Measurements from ENCODE around the gene TCEA2. TPM values are rescaled to one million over a fixed set of nuclear protein-coding genes. Genes with fewer than 3 reads are reported as not detected.
"Not testable (repeated sequence)": the region's sequence is repeated elsewhere in the genome, so short reads cannot be mapped to it uniquely, and the experiment has no call there.

TCEA2 gene
- total and polyA plus RNA-seq, 7 donors = 2.1 to 50.5 (median 41.7) TPM

DNA sequence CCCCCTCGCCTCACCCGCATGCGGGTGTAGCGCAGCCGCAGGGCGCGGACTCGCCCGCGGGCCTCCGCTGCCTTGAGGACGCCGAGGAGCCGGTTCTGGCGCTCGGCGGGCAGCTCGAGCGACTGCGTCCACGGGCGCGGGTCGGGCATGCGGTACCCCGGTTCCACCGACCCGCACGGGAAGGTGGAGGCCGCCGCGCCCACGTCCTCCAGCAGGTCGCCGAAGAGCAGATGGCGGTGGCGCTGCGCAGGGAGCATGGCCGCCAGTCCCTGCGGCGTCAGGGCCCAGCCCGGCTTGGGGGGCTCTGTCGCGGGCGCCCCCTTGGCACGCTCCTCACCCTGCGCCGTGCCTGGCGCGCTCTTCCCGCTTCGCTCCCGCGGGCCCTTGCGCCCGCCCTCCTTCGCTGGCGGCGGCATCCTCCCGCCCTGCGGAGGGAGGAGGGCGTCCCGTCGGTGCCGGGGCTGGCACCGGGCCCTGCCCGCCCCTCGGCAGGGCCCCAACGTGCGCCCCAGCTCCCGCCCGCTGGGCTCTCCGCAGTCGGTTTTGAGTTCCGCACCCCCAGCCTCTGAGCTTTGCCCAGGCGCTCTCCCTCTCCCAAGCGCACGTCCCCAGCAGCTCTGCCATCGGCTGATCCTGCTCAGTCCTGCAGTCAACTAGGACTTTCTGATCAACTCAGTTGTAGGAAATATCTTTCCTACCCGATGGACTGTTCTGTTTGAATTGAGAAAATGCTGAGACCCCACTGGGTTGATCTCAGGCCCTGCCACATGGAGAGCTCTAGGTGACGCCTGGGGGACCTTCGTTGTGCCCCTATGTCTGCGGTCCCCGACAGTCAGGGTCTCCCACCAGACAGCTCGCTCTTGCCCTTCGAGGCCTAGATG is 21.0 kb downstream of the TCEA2 start, which contains the start of gene LKAAEAR1:
Gene LKAAEAR1 (minus strand): TSS at position 595 of the 881 bp plus-strand sequence. CDS start 179 bp downstream, at position 416.
- Histone ChIP-seq H3K27me3 (peaks cover 14 to 38% (median 21%) of the 10 kb centered on the region in 3 donors), H3K27ac (no peak within 1 kb of the TSS), H3K36me3 (no peaks in the 10 kb centered on the region), H3K4me3 (peak within 1 kb of the TSS; percentile 16 to 62 (median 46)), H3K4me1 (peaks cover 0 to 26% (median 22%) of the 10 kb centered on the region in 4 donors), H3K9me3 (no peaks in the 10 kb centered on the region)
- no peak for DNase-seq
- 2% methylated on average over 86 of the region's 86 CpGs for WGBS, 2 donors
- no peak for TF ChIP-seq CTCF (IDR thresholded peaks at IDR 0.05)
- no peak for TF ChIP-seq POLR2AphosphoS5 (IDR thresholded peaks at IDR 0.05)
- no peak for TF ChIP-seq EP300 (IDR thresholded peaks at IDR 0.05)
- TF ChIP-seq POLR2A (IDR thresholded peaks at IDR 0.05) = no peak
- intact Hi-C loops (cut with DNase I) = loop anchor here (1.0 to 5.0 kb wide), 2 partner anchors 36 to 982 kb away; no protein-coding TSS in a partner anchor

DNA sequence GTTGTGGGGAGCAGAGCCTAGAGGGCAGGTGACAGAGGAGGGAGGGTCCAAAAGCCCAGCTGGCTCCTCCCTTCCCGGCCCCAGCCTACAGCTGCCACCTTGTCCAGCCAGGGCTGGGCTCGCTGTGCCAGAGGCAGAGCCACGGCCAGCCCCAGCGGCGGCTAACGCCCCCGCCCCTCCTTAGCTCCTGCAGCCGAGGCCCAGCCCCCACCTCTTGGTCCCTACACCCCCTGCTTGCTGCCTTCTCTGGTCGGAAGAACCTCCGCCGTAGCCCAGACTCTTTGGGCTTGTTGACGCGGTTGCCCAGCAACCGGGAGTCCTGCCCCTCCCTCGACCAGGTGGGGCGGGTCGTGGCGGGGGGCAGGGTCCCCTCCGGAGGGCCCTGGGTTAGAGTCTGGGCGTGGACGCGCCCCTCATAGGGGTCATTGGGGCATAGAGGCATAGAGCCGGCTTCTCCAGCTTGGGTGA is 21.7 kb downstream of the TCEA2 start:
- no peak overlapping the region for H3K4me3 ChIP-seq
- 4 to 17% methylated on average over 23 of the region's 23 CpGs for WGBS, 2 donors
- H3K27ac ChIP-seq = no peak overlapping the region
- no peaks in the 10 kb centered on the region for H3K9me3 ChIP-seq
- no peaks in the 10 kb centered on the region for H3K36me3 ChIP-seq
- intact Hi-C loops (cut with DNase I) = loop anchor here (5.0 kb wide), 1 partner anchor 982 kb away; no protein-coding TSS in a partner anchor
- DNase-seq = no peak
- peaks cover 14 to 38% (median 21%) of the 10 kb centered on the region in 3 donors for H3K27me3 ChIP-seq
- TF ChIP-seq POLR2AphosphoS5 (IDR thresholded peaks at IDR 0.05) = no peak
- no peak for TF ChIP-seq EP300 (IDR thresholded peaks at IDR 0.05)
- no peak for TF ChIP-seq CTCF (IDR thresholded peaks at IDR 0.05)
- TF ChIP-seq POLR2A (IDR thresholded peaks at IDR 0.05) = no peak
- H3K4me1 ChIP-seq = peaks cover 0 to 21% (median 17%) of the 10 kb centered on the region in 4 donors

DNA sequence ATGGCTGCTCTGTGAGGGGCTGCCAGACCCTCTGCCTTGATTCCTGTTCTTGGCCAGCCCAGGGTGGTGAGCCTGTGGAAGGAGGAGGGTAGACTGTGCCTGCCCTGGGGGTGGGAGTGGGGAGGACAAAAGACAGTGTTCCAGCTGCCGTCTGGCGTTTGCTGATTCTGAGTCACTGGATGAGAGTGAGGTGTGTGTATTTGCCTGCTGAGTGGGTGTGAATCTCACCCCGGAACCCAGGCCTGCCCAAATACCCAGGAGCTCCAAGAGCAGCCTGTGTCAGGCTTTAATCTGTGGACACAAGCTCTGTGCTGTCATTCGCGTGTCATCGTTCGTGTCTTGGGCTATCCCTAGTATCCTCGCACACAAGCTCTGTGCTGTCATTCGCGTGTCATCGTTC is 23.8 kb downstream of the TCEA2 start:
- no peaks in the 10 kb centered on the region for H3K9me3 ChIP-seq
- peaks cover 0 to 21% (median 17%) of the 10 kb centered on the region in 4 donors for H3K4me1 ChIP-seq
- 91 to 95% methylated on average over 10 of the region's 11 CpGs for WGBS, 2 donors
- no peak overlapping the region for H3K4me3 ChIP-seq
- TF ChIP-seq EP300 (IDR thresholded peaks at IDR 0.05) = no peak
- peaks cover 14 to 38% (median 21%) of the 10 kb centered on the region in 3 donors for H3K27me3 ChIP-seq
- no peak for DNase-seq
- intact Hi-C loops (cut with DNase I) = no loop called here
- no peak overlapping the region for H3K27ac ChIP-seq
- H3K36me3 ChIP-seq = no peaks in the 10 kb centered on the region

DNA sequence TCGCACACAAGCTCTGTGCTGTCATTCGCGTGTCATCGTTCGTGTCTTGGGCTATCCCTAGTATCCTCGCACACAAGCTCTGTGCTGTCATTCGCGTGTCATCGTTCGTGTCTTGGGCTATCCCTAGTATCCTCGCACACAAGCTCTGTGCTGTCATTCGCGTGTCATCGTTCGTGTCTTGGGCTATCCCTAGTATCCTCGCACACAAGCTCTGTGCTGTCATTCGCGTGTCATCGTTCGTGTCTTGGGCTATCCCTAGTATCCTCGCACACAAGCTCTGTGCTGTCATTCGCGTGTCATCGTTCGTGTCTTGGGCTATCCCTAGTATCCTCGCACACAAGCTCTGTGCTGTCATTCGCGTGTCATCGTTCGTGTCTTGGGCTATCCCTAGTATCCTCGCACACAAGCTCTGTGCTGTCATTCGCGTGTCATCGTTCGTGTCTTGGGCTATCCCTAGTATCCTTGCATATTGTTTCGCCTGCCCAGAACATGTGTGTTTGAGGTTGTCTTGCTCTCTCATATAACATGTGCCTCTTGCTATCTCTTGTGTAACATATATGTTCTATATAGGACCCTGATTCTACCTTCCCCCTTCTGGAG is 24.3 kb downstream of the TCEA2 start:
- H3K27ac ChIP-seq; DNase-seq; H3K36me3 ChIP-seq; H3K4me3 ChIP-seq; H3K9me3 ChIP-seq; intact Hi-C loops (cut with DNase I): not testable (repeated sequence)
- Histone ChIP-seq H3K4me1 (peaks cover 0 to 21% (median 17%) of the 10 kb centered on the region in 4 donors), H3K27me3 (peaks cover 14 to 38% (median 21%) of the 10 kb centered on the region in 3 donors)
- WGBS, 2 donors = 97% methylated on average over 6 of the region's 36 CpGs

DNA sequence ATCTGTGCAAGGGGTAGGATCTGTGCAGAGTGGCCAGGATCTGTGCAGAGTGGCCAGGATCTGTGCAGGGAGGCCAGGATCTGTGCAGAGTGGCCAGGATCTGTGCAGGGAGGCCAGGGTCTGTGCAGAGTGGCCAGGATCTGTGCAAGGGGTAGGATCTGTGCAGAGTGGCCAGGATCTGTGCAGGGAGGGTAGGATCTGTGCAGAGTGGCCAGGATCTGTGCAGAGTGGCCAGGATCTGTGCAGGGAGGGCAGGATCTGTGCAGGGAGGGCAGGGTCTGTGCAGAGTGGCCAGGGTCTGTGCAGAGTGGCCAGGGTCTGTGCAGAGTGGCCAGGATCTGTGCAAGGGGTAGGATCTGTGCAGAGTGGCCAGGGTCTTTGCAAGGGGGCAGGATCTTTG is 25.6 kb downstream of the TCEA2 start:
- Histone ChIP-seq H3K4me1 (peaks cover 0 to 11% (median 8%) of the 10 kb centered on the region in 4 donors), H3K27me3 (peaks cover 14 to 32% (median 20%) of the 10 kb centered on the region in 3 donors)
- intact Hi-C loops (cut with DNase I); H3K27ac ChIP-seq; H3K36me3 ChIP-seq; DNase-seq; H3K9me3 ChIP-seq; H3K4me3 ChIP-seq: not testable (repeated sequence)

DNA sequence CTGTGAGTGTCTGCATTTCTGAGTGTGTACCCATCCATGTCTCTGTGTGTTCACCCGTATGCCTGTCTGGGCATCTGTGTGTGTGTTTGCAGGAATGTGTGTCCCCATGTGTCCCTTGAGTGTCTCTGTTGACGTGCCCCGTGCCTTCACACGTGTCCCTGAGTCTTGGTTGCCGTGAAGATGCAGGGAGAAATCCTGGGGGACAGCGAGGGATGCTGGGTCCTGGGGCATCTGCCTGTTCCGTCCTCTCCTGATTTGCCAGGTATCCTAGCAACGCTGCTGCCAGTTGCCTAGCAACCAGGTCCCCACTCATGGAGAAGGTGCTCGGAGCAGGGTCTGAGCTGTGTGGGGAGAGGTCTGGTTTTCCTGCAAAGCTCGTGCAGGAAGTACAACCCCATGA is 27.2 kb downstream of the TCEA2 start:
- WGBS, 2 donors = 36 to 66% methylated on average over 10 of the region's 10 CpGs
- intact Hi-C loops (cut with DNase I) = no loop called here
- TF ChIP-seq EP300 (IDR thresholded peaks at IDR 0.05) = no peak
- no peak for TF ChIP-seq CTCF (IDR thresholded peaks at IDR 0.05)
- TF ChIP-seq POLR2A (IDR thresholded peaks at IDR 0.05) = no peak
- TF ChIP-seq POLR2AphosphoS5 (IDR thresholded peaks at IDR 0.05) = no peak
- H3K9me3 ChIP-seq = no peaks in the 10 kb centered on the region
- H3K36me3 ChIP-seq = no peaks in the 10 kb centered on the region
- peaks cover 0 to 16% (median 5%) of the 10 kb centered on the region in 3 donors for H3K27me3 ChIP-seq
- no peak overlapping the region for H3K27ac ChIP-seq
- no peak overlapping the region for H3K4me3 ChIP-seq
- no peak for DNase-seq
- H3K4me1 ChIP-seq = no peaks in the 10 kb centered on the region

Measured in sigmoid colon (tissue), 7 donors.